HTERT RPE-1 (cell line): ENCODE results near the gene RABEP1.
"Not testable (repeated sequence)": the region's sequence is repeated elsewhere in the genome, so short reads cannot be mapped to it uniquely, and the experiment has no call there.

Source experiments
- in situ Hi-C: fragments of 300-500 bp; cut with MboI; formaldehyde crosslinking; loops from 4 replicates; pipeline ENCODE4 v1.14.3; 2020; ENCODE audit warnings: low sequenced_read_pairs

Gene RABEP1

GRCh38 chr17:5418858-5419355, 136.8 kb downstream of the RABEP1 start:
- in situ Hi-C loops, result no loop called here

GRCh38 chr17:5419356-5419958, 137.4 kb downstream of the RABEP1 start, which contains the start of gene NUP88:
Gene NUP88, minus strand, starts transcription at chr17:5419662. Its CDS starts 12 bp downstream, at chr17:5419650.
- in situ Hi-C loops, result no loop called here

- in situ Hi-C loops, result no loop called here
These were observed 138.0 kb downstream of the RABEP1 start, which contains the start of gene RPAIN for GRCh38 chr17:5419959-5420653. Gene RPAIN, plus strand, starts transcription at chr17:5420182. Its CDS starts 29 bp downstream, at chr17:5420211.

- in situ Hi-C loops, result no loop called here
These were observed 140.4 kb downstream of the RABEP1 start for GRCh38 chr17:5422505-5422904.

GRCh38 chr17:5424909-5425308, 142.8 kb downstream of the RABEP1 start:
- in situ Hi-C loops, result no loop called here

- in situ Hi-C loops, result no loop called here
These were observed 143.7 kb downstream of the RABEP1 start for GRCh38 chr17:5425826-5426225.

GRCh38 chr17:5429191-5429887, 147.3 kb downstream of the RABEP1 start:
- in situ Hi-C loops, result no loop called here

- in situ Hi-C loops, result no loop called here
These were observed 148.4 kb downstream of the RABEP1 start for GRCh38 chr17:5430413-5430999.

GRCh38 chr17:5431234-5431633, 149.2 kb downstream of the RABEP1 start:
- in situ Hi-C loops, result not testable (repeated sequence)

- in situ Hi-C loops, result no loop called here
These were observed 150.0 kb downstream of the RABEP1 start for GRCh38 chr17:5431949-5432556.

- in situ Hi-C loops, result no loop called here
These were observed 152.9 kb downstream of the RABEP1 start for GRCh38 chr17:5434984-5435383.
